NT2/D1 (cell line): Measurements from ENCODE around the gene LRCOL1.

Experiments
- SUZ12 ChIP-seq: IDR thresholded peaks from 2 replicates; pipeline ENCODE4 v1.6.1; 2011; ENCODE audit not compliant: insufficient read length, insufficient read depth; ENCODE audit errors: extremely low read depth
- YY1 ChIP-seq: IDR thresholded peaks from 2 replicates; pipeline ENCODE4 v1.6.1; 2011; ENCODE audit not compliant: insufficient read length, insufficient read depth
- ZNF274 ChIP-seq: IDR thresholded peaks from 2 replicates; pipeline ENCODE4 v1.6.1; 2011; ENCODE audit warnings: mild to moderate bottlenecking, low read depth, low read length

DNA sequence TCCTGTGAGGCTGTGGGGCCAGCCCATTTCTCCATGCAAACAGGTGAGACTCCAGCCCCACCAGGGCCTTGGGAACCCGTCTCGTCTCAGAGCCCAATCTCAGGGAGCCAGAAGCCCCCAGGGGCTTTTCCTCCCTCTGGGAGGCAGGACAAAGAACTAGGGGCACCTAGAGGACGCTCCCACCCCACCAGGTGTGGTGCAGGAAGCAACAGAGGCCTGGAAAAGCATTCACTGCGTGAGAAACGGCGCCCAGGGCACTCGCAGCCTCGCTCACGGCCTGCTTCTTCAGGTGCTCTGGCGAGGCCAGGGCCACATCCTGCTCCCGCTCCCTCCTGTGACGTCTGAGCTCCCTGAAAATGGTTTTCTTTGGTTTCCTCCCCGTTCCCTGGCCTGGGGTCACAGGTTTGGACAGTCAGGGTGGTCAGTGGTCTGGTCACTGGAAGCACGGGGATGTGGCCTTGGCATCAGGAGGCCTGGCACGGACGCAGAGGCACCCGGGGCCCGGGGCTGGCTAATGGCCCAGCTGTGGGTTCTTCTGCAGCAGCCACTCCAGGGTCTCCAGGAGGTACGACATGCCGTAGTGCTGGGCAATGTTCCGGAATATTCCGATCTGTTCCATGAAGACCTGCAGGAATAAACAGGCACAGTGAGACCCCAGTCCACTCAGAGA, 13.9 kb upstream of the LRCOL1 start:
- TF ChIP-seq SUZ12 (no peak), ZNF274 (no peak), YY1 (no peak)
